ENCODE measurements around the gene ABHD18. TPM values are rescaled to one million over a fixed set of nuclear protein-coding genes. Genes with fewer than 3 reads are reported as not detected.
"Not testable (repeated sequence)": the region's sequence is repeated elsewhere in the genome, so short reads cannot be mapped to it uniquely, and the experiment has no call there.

ABHD18 gene
- total and polyA plus RNA-seq, 5 donors = 4.1 to 10.4 (median 8.7) TPM

- H3K4me1 ChIP-seq (ENCODE audit: control insufficient read depth, insufficient read depth, low read length); ATAC-seq; H3K27ac ChIP-seq (ENCODE audit: low read length); H3K9me3 ChIP-seq (ENCODE audit: control insufficient read depth, low read length); DNase-seq; H3K4me3 ChIP-seq (ENCODE audit: low read length); H3K27me3 ChIP-seq (ENCODE audit: control insufficient read depth, insufficient read depth); intact Hi-C loops (cut with DNase I): not testable (repeated sequence)
- 69% methylated on average over 32 of the region's 35 CpGs for WGBS
Observed at GRCh38 chr4:127963633-127964398, 1.4 kb upstream of the ABHD18 start.

GRCh38 chr4:127964426-127965061 lies 662 bp upstream of the ABHD18 start:
- intact Hi-C loops (cut with DNase I) = loop anchor here in 1 of 4 donors (5.0 kb wide), 1 partner anchor 182 kb away; the partner anchor contains the start of gene HSPA4L
- WGBS = 2% methylated on average over 41 of the region's 41 CpGs
- not testable (repeated sequence) for H3K4me1 ChIP-seq (ENCODE audit: control insufficient read depth, insufficient read depth, low read length)

GRCh38 chr4:127965803-127966175 lies 583 bp downstream of the ABHD18 start:
- Histone ChIP-seq H3K27me3 (ENCODE audit: control insufficient read depth, insufficient read depth) (no peaks in the 10 kb centered on the region), H3K27ac (ENCODE audit: low read length) (peak overlapping the region; percentile 74), H3K9me3 (ENCODE audit: control insufficient read depth, low read length) (no peaks in the 10 kb centered on the region), H3K4me1 (ENCODE audit: control insufficient read depth, insufficient read depth, low read length) (no peaks in the 10 kb centered on the region), H3K4me3 (ENCODE audit: low read length) (peak overlapping the region; percentile 79)
- intact Hi-C loops (cut with DNase I) = loop anchor here in 1 of 4 donors (5.0 kb wide), 1 partner anchor 183 kb away; the partner anchor contains the start of gene HSPA4L
- DNase-seq (peak in 1 of 3 donors; percentile 70), ATAC-seq (peak in 1 of 2 donors; percentile 5)
- 1% methylated on average over 15 of the region's 15 CpGs for WGBS

More at GRCh38 chr4:127964426-127965061, 662 bp upstream of the ABHD18 start:
- DNase-seq (peak in 2 of 3 donors; percentile 56 to 82), ATAC-seq (peak; percentile 54 to 65)
- H3K9me3 ChIP-seq (ENCODE audit: control insufficient read depth, low read length); H3K27me3 ChIP-seq (ENCODE audit: control insufficient read depth, insufficient read depth): not testable (repeated sequence)
- Histone ChIP-seq H3K4me3 (ENCODE audit: low read length) (peak overlapping the region; percentile 79), H3K27ac (ENCODE audit: low read length) (peak overlapping the region; percentile 61)

- H3K4me1 ChIP-seq (ENCODE audit: control insufficient read depth, insufficient read depth, low read length) = no peaks in the 10 kb centered on the region
- no peaks in the 10 kb centered on the region for H3K9me3 ChIP-seq (ENCODE audit: control insufficient read depth, low read length)
- DNase-seq (no peak), ATAC-seq (no peak)
- intact Hi-C loops (cut with DNase I) = loop anchor here in 1 of 4 donors (5.0 kb wide), 1 partner anchor 185 kb away; the partner anchor contains the start of gene HSPA4L
- no peaks in the 10 kb centered on the region for H3K27me3 ChIP-seq (ENCODE audit: control insufficient read depth, insufficient read depth)
- WGBS = 98% methylated on average over 1 of the region's 1 CpG
- no peak overlapping the region for H3K4me3 ChIP-seq (ENCODE audit: low read length)
- H3K27ac ChIP-seq (ENCODE audit: low read length) = no peak overlapping the region
Observed at GRCh38 chr4:127967141-127967775, 2.1 kb downstream of the ABHD18 start.

GRCh38 chr4:127968586-127968985 lies 3.4 kb downstream of the ABHD18 start:
- Histone ChIP-seq H3K4me1 (ENCODE audit: control insufficient read depth, insufficient read depth, low read length) (no peaks in the 10 kb centered on the region), H3K4me3 (ENCODE audit: low read length) (no peak overlapping the region), H3K9me3 (ENCODE audit: control insufficient read depth, low read length) (no peaks in the 10 kb centered on the region), H3K27me3 (ENCODE audit: control insufficient read depth, insufficient read depth) (no peaks in the 10 kb centered on the region), H3K27ac (ENCODE audit: low read length) (no peak overlapping the region)
- intact Hi-C loops (cut with DNase I) = loop anchor here in 1 of 4 donors (5.0 kb wide), 1 partner anchor 186 kb away; the partner anchor contains the start of gene HSPA4L
- ATAC-seq = no peak
- WGBS = 43% methylated on average over 2 of the region's 2 CpGs
- DNase-seq = no peak

GRCh38 chr4:127970925-127971324 lies 5.7 kb downstream of the ABHD18 start:
- WGBS = 67% methylated on average over 4 of the region's 4 CpGs
- H3K9me3 ChIP-seq (ENCODE audit: control insufficient read depth, low read length); ATAC-seq; H3K27me3 ChIP-seq (ENCODE audit: control insufficient read depth, insufficient read depth); H3K4me1 ChIP-seq (ENCODE audit: control insufficient read depth, insufficient read depth, low read length); H3K4me3 ChIP-seq (ENCODE audit: low read length); intact Hi-C loops (cut with DNase I); H3K27ac ChIP-seq (ENCODE audit: low read length); DNase-seq: not testable (repeated sequence)

GRCh38 chr4:127975121-127975770 lies 10.0 kb downstream of the ABHD18 start:
- Histone ChIP-seq H3K4me1 (ENCODE audit: control insufficient read depth, insufficient read depth, low read length) (no peaks in the 10 kb centered on the region), H3K4me3 (ENCODE audit: low read length) (no peak overlapping the region), H3K9me3 (ENCODE audit: control insufficient read depth, low read length) (no peaks in the 10 kb centered on the region), H3K27me3 (ENCODE audit: control insufficient read depth, insufficient read depth) (no peaks in the 10 kb centered on the region), H3K27ac (ENCODE audit: low read length) (no peak overlapping the region)
- ATAC-seq = no peak
- intact Hi-C loops (cut with DNase I) = no loop called here
- DNase-seq = no peak
- 93% methylated on average over 2 of the region's 2 CpGs for WGBS

GRCh38 chr4:127978930-127979329 lies 13.7 kb downstream of the ABHD18 start:
- ATAC-seq (no peak), DNase-seq (no peak)
- Histone ChIP-seq H3K4me3 (ENCODE audit: low read length) (no peak overlapping the region), H3K27ac (ENCODE audit: low read length) (no peak overlapping the region), H3K27me3 (ENCODE audit: control insufficient read depth, insufficient read depth) (no peaks in the 10 kb centered on the region), H3K4me1 (ENCODE audit: control insufficient read depth, insufficient read depth, low read length) (no peaks in the 10 kb centered on the region), H3K9me3 (ENCODE audit: control insufficient read depth, low read length) (no peaks in the 10 kb centered on the region)
- WGBS = 99% methylated on average over 2 of the region's 2 CpGs
- intact Hi-C loops (cut with DNase I) = no loop called here

- Histone ChIP-seq H3K4me1 (ENCODE audit: control insufficient read depth, insufficient read depth, low read length) (no peaks in the 10 kb centered on the region), H3K9me3 (ENCODE audit: control insufficient read depth, low read length) (no peaks in the 10 kb centered on the region), H3K27me3 (ENCODE audit: control insufficient read depth, insufficient read depth) (no peaks in the 10 kb centered on the region), H3K4me3 (ENCODE audit: low read length) (no peak overlapping the region), H3K27ac (ENCODE audit: low read length) (no peak overlapping the region)
- WGBS = 79% methylated on average over 2 of the region's 2 CpGs
- intact Hi-C loops (cut with DNase I) = no loop called here
- DNase-seq (no peak), ATAC-seq (no peak)
Observed at GRCh38 chr4:127982445-127982844, 17.2 kb downstream of the ABHD18 start.

- no peak overlapping the region for H3K4me3 ChIP-seq (ENCODE audit: low read length)
- DNase-seq = no peak
- ATAC-seq = no peak
- intact Hi-C loops (cut with DNase I) = no loop called here
- H3K27ac ChIP-seq (ENCODE audit: low read length) = no peak overlapping the region
- no peaks in the 10 kb centered on the region for H3K27me3 ChIP-seq (ENCODE audit: control insufficient read depth, insufficient read depth)
- H3K9me3 ChIP-seq (ENCODE audit: control insufficient read depth, low read length) = no peaks in the 10 kb centered on the region
- no peaks in the 10 kb centered on the region for H3K4me1 ChIP-seq (ENCODE audit: control insufficient read depth, insufficient read depth, low read length)
- WGBS = 98% methylated on average over 1 of the region's 1 CpG
Observed at GRCh38 chr4:127985989-127986388, 20.8 kb downstream of the ABHD18 start.
